Measurements from ENCODE around the gene WDR46.
"Not testable (repeated sequence)": the region's sequence is repeated elsewhere in the genome, so short reads cannot be mapped to it uniquely, and the experiment has no call there.

WDR46 gene

GRCh38 chr6:33279257-33279695, 9.8 kb downstream of the WDR46 start:
- TF ChIP-seq CTCF (IDR thresholded peaks at IDR 0.05; ENCODE audit: low read depth, low read length) = no peak
- DNase-seq (ENCODE audit: extremely low read depth, low read depth) = no peak

GRCh38 chr6:33278810-33279209, 10.2 kb downstream of the WDR46 start:
- no peak for DNase-seq (ENCODE audit: extremely low read depth, low read depth)
- no peak for TF ChIP-seq CTCF (IDR thresholded peaks at IDR 0.05; ENCODE audit: low read depth, low read length)

GRCh38 chr6:33278392-33278741, 10.7 kb downstream of the WDR46 start:
- TF ChIP-seq CTCF (IDR thresholded peaks at IDR 0.05; ENCODE audit: low read depth, low read length) = no peak
- no peak for DNase-seq (ENCODE audit: extremely low read depth, low read depth)

DNA sequence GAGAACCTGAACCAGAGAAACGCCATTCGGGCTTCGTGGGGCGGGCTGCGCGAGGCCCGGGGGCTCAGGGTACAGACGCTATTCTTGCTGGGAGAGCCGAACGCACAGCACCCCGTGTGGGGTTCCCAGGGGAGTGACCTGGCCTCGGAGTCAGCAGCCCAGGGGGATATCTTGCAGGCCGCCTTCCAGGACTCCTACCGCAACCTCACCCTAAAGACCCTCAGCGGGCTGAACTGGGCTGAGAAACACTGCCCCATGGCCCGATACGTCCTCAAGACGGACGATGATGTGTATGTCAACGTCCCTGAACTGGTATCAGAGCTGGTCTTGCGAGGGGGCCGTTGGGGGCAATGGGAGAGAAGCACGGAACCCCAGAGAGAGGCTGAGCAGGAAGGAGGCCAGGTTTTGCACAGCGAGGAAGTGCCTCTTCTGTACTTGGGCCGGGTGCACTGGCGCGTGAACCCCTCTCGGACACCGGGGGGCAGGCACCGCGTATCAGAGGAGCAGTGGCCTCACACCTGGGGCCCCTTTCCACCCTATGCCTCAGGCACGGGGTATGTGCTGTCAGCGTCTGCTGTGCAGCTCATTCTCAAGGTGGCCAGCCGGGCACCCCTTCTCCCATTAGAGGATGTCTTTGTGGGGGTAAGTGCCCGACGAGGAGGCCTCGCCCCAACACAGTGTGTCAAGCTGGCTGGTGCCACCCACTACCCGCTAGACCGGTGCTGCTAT, 11.2 kb downstream of the WDR46 start:
- no peak for DNase-seq (ENCODE audit: extremely low read depth, low read depth)

GRCh38 chr6:33276864-33277662, 12.0 kb downstream of the WDR46 start, which contains the start of gene B3GALT4:
B3GALT4 (plus strand) TSS chr6:33277123; CDS start chr6:33277420, 297 bp downstream.
- no peak for DNase-seq (ENCODE audit: extremely low read depth, low read depth)
- TF ChIP-seq CTCF (IDR thresholded peaks at IDR 0.05; ENCODE audit: low read depth, low read length) = peak; percentile 30

More for the DNA sequence above, 11.2 kb downstream of the WDR46 start:
- TF ChIP-seq CTCF (IDR thresholded peaks at IDR 0.05; ENCODE audit: low read depth, low read length) = no peak

DNA sequence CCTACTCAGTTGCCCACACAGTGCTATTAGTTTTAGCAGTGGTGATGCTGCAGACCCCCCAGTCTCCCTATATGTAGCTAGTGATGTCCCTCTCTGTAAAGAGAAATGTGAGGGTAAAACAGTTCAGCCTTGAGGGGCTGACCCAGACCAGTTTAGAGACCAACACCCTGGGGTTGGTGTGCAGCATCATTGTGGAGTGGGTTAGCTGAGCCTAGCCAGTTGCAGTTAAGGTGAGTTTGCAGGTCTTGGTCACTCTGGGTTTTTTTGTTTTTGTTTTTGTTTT, 12.5 kb downstream of the WDR46 start:
- TF ChIP-seq CTCF (IDR thresholded peaks at IDR 0.05; ENCODE audit: low read depth, low read length) = no peak

DNA sequence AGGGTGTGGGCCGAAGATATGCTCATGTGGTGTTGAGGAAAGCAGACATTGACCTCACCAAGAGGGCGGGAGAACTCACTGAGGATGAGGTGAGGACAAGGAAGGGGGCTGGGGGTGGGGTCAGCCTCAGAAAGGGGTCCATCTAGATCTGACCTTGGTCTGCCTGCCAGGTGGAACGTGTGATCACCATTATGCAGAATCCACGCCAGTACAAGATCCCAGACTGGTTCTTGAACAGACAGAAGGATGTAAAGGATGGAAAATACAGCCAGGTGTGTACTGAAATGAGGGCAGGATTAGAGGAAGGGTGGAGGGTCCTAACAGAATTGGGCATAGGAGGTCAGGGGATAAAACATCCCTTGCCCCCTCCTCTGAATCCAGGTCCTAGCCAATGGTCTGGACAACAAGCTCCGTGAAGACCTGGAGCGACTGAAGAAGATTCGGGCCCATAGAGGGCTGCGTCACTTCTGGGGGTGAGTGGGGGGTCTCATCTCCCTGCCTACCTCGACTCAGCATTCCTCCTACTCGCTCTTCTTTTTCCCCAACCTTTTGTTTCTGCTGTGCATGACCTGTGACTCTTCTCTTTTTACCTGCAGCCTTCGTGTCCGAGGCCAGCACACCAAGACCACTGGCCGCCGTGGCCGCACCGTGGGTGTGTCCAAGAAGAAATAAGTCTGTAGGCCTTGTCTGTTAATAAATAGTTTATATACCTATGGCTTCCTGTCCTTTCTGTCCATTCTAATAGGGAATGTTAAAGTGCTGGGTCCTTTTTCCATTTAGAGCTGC, 13.1 kb downstream of the WDR46 start:
- not testable (repeated sequence) for DNase-seq (ENCODE audit: extremely low read depth, low read depth)

More for the DNA sequence above, 12.5 kb downstream of the WDR46 start:
- DNase-seq (ENCODE audit: extremely low read depth, low read depth) = no peak

Measured in AG09319 (cell line).